Neural progenitor cell (in vitro differentiated cells): ENCODE measurements around the gene SLC26A4. TPM values are rescaled to one million over a fixed set of nuclear protein-coding genes. Genes with fewer than 3 reads are reported as not detected.
A peak's percentile ranks its signal among the peaks of the same experiment; 100 is the strongest.

ENCODE experiments used
- DNase-seq: peaks from one replicate; pipeline ENCODE4 v3.0.0-alpha.2; 2016; ENCODE audit warnings: low spot score
- H2AFZ ChIP-seq: fragments of 200-600 bp; sonication (generic); replicated peaks from 2 replicates; pipeline ENCODE4 v1.6.1; 2016; ENCODE audit warnings: antibody characterized with exemption
- H3F3A ChIP-seq: fragments of 200-600 bp; sonication (generic); 2 replicates; pipeline ENCODE4 v1.6.1; 2016; ENCODE audit warnings: antibody characterized with exemption, low read depth
- H3K27ac ChIP-seq: fragments of 200-600 bp; sonication (generic); 2 replicates; pipeline ENCODE4 v1.5.1; 2016; ENCODE audit warnings: mild to moderate bottlenecking
- H3K27me3 ChIP-seq: fragments of 200-600 bp; sonication (generic); 2 replicates; pipeline ENCODE4 v1.6.1; 2016; ENCODE audit warnings: mild to moderate bottlenecking, moderate library complexity
- H3K36me3 ChIP-seq: fragments of 200-600 bp; sonication (generic); 2 replicates; pipeline ENCODE4 v1.5.1; 2016
- H3K4me1 ChIP-seq: fragments of 200-600 bp; sonication (generic); 2 replicates; pipeline ENCODE4 v1.6.1; 2016; ENCODE audit warnings: mixed run types
- H3K4me2 ChIP-seq: fragments of 200-600 bp; sonication (generic); 2 replicates; pipeline ENCODE4 v1.6.1; 2016
- H3K4me3 ChIP-seq: fragments of 200-600 bp; sonication (generic); 2 replicates; pipeline ENCODE4 v1.5.1; 2016
- H3K79me2 ChIP-seq: fragments of 200-600 bp; sonication (generic); 2 replicates; pipeline ENCODE4 v1.6.1; 2016; ENCODE audit warnings: low read depth
- H3K9ac ChIP-seq: fragments of 200-600 bp; sonication (generic); 2 replicates; pipeline ENCODE4 v1.6.1; 2016
- H3K9me3 ChIP-seq: fragments of 200-600 bp; sonication (generic); 2 replicates; pipeline ENCODE4 v1.5.1; 2016; ENCODE audit warnings: low read depth
- H4K20me1 ChIP-seq: fragments of 200-600 bp; sonication (generic); 2 replicates; pipeline ENCODE4 v1.6.1; 2016; ENCODE audit warnings: low read depth
- H3K27ac Mint-ChIP-seq: 3 replicates; pipeline ENCODE4 v1.8.0; 2021; ENCODE audit warnings: mixed read lengths
- H3K27me3 Mint-ChIP-seq: 2 replicates; pipeline ENCODE4 v1.8.0; 2022; ENCODE audit warnings: low read depth, mild to moderate bottlenecking, inconsistent platforms, moderate library complexity, mixed read lengths; ENCODE audit not compliant: insufficient read depth
- H3K36me3 Mint-ChIP-seq: 3 replicates; pipeline ENCODE4 v1.8.0; 2021; ENCODE audit warnings: mixed read lengths
- H3K4me1 Mint-ChIP-seq: 3 replicates; pipeline ENCODE4 v1.8.0; 2021; ENCODE audit warnings: mixed read lengths
- H3K4me3 Mint-ChIP-seq: 3 replicates; pipeline ENCODE4 v1.8.0; 2021; ENCODE audit warnings: mild to moderate bottlenecking, moderate library complexity, mixed read lengths
- H3K9me3 Mint-ChIP-seq: 3 replicates; pipeline ENCODE4 v1.8.0; 2020; ENCODE audit warnings: mixed read lengths
- EZH2 ChIP-seq: fragments of 200-600 bp; sonication (generic); IDR thresholded peaks from 2 replicates; pipeline ENCODE4 v1.6.1; 2017; ENCODE audit warnings: antibody characterized with exemption, mild to moderate bottlenecking, moderate library complexity
- EZH2phosphoT487 ChIP-seq: fragments of 200-600 bp; sonication (generic); IDR thresholded peaks from 2 replicates; pipeline ENCODE4 v1.6.1; 2017; ENCODE audit warnings: antibody characterized with exemption
- total RNA-seq: library from RNA; depleted of rRNA; stranded (reverse); fragments of >200 nt; gene quantifications from 2 replicates; pipeline ENCODE4 v1.2.3, GENCODE V29; 2015; ENCODE audit warnings: low replicate concordance
- TF ChIP-seq, protein P1 (sequence below): fragments of 200-600 bp; sonication (generic); IDR thresholded peaks from 2 replicates; pipeline ENCODE4 v1.5.1; 2017; ENCODE audit warnings: antibody characterized with exemption, mild to moderate bottlenecking

Gene SLC26A4
- 0.02 TPM in 1 of 2 replicates, not detected in the other for total RNA-seq

DNA sequence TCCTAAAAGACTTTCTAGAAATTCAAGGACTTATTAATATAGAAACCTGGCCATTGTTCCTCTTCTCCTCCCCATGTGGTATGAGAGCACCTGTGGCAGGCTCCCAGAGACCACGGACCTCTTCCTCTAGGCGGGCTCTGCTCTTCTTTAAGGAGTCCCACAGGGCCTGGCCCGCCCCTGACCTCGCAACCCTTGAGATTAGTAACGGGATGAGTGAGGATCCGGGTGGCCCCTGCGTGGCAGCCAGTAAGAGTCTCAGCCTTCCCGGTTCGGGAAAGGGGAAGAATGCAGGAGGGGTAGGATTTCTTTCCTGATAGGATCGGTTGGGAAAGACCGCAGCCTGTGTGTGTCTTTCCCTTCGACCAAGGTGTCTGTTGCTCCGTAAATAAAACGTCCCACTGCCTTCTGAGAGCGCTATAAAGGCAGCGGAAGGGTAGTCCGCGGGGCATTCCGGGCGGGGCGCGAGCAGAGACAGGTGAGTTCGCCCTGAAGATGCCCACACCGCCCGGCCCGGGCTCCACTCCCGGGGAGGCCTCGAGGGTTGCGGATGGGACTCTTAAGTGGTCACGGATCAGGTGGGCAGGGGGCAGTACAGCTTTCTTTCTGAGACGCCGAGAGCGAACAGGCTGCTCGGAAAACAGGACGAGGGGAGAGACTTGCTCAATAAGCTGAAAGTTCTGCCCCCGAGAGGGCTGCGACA, at the start of gene SLC26A4:
TSS of gene SLC26A4 (plus strand) at position 448 of the 700 bp plus-strand sequence. CDS start 814 bp downstream, outside the sequence.
- peaks cover 44% of the 10 kb centered on the region for H3K27me3 Mint-ChIP-seq
- DNase-seq: peak; percentile 55
- H3K27ac Mint-ChIP-seq: no peak within 1 kb of the TSS

DNA sequence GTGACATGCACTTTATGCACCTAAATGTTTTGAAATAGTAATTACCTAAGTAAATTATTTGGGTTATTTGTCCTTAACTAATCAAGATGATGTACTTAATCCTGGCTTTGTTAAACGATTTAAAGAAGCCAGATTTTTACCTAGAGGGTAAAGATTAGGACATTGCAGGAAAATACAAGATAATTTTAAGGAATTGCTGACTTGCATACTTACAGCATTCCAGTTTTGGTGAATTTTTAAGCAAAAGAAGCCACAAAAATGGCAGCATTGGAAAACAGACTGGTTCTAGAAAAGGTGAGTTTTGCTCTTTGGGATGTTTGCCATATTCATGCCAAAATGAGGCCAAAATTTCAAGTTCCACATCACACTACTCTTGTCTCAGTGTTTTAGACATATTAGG, 47.2 kb upstream of the SLC26A4 start:
- no peak overlapping the region for H3K9ac ChIP-seq

More for the DNA sequence above, at the start of gene SLC26A4:
- Mint-ChIP-seq H3K9me3 (no peaks in the 10 kb centered on the region), H3K4me1 (peaks cover 12% of the 10 kb centered on the region), H3K4me3 (peak within 1 kb of the TSS; percentile 87), H3K36me3 (no peaks in the 10 kb centered on the region)
- Histone ChIP-seq H4K20me1 (peaks cover 29% of the 10 kb centered on the region), H3K4me2 (peak within 1 kb of the TSS; percentile 95), H3K9me3 (no peaks in the 10 kb centered on the region), H3K36me3 (no peaks in the 10 kb centered on the region), H3K27ac (no peak within 1 kb of the TSS), H3K4me1 (peaks cover 13% of the 10 kb centered on the region), H3K4me3 (peak within 1 kb of the TSS; percentile 52), H3F3A (no peaks in the 10 kb centered on the region), H2AFZ (peak within 1 kb of the TSS; percentile 11), H3K27me3 (peaks cover 98% of the 10 kb centered on the region), H3K9ac (no peak within 1 kb of the TSS), H3K79me2 (no peaks in the 10 kb centered on the region)
- peak; percentile 8 for TF ChIP-seq EZH2phosphoT487
- TF ChIP-seq, protein P1, sequence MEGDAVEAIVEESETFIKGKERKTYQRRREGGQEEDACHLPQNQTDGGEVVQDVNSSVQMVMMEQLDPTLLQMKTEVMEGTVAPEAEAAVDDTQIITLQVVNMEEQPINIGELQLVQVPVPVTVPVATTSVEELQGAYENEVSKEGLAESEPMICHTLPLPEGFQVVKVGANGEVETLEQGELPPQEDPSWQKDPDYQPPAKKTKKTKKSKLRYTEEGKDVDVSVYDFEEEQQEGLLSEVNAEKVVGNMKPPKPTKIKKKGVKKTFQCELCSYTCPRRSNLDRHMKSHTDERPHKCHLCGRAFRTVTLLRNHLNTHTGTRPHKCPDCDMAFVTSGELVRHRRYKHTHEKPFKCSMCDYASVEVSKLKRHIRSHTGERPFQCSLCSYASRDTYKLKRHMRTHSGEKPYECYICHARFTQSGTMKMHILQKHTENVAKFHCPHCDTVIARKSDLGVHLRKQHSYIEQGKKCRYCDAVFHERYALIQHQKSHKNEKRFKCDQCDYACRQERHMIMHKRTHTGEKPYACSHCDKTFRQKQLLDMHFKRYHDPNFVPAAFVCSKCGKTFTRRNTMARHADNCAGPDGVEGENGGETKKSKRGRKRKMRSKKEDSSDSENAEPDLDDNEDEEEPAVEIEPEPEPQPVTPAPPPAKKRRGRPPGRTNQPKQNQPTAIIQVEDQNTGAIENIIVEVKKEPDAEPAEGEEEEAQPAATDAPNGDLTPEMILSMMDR: no peak
- no peak for TF ChIP-seq EZH2

DNA sequence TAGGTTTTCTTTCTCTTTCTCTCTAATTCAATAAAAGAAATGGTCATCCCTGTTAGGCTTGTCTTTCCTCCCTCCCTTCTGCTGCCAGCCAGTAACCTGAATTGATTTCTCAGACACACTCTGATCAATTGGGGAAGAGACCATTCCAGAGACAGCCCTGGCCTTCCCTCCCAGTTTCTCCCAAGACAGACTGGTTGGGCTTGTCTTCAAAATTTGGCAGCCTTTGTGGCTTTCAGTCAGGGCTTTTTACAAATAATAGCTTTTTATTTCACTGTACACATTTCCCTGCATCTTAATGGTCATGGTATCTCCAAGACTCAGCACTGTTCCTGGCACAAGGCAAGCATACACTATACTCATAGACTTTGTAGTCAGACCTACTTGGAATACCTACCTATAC, 46.7 kb upstream of the SLC26A4 start:
- Histone ChIP-seq H3K27ac (no peak overlapping the region), H3F3A (no peaks in the 10 kb centered on the region), H3K79me2 (no peaks in the 10 kb centered on the region), H2AFZ (no peak overlapping the region), H3K27me3 (no peaks in the 10 kb centered on the region), H3K4me2 (no peak overlapping the region), H3K9me3 (no peaks in the 10 kb centered on the region), H4K20me1 (no peaks in the 10 kb centered on the region), H3K4me3 (no peak overlapping the region), H3K4me1 (no peaks in the 10 kb centered on the region), H3K36me3 (no peaks in the 10 kb centered on the region), H3K9ac (no peak overlapping the region)
- no peak for DNase-seq
- H3K9me3 Mint-ChIP-seq: no peaks in the 10 kb centered on the region
- TF ChIP-seq, protein P1: no peak
- no peak for TF ChIP-seq EZH2
- TF ChIP-seq EZH2phosphoT487: no peak
- H3K4me1 Mint-ChIP-seq: no peaks in the 10 kb centered on the region
- H3K27ac Mint-ChIP-seq: no peak overlapping the region
- peaks cover 11% of the 10 kb centered on the region for H3K36me3 Mint-ChIP-seq
- H3K4me3 Mint-ChIP-seq: no peak overlapping the region
- H3K27me3 Mint-ChIP-seq: no peaks in the 10 kb centered on the region

More for the DNA sequence above, 47.2 kb upstream of the SLC26A4 start:
- no peak overlapping the region for H3K4me3 Mint-ChIP-seq
- H3K4me1 Mint-ChIP-seq: no peaks in the 10 kb centered on the region
- Histone ChIP-seq H4K20me1 (no peaks in the 10 kb centered on the region), H3F3A (no peaks in the 10 kb centered on the region), H3K36me3 (peaks cover 3% of the 10 kb centered on the region), H2AFZ (no peak overlapping the region), H3K27ac (no peak overlapping the region), H3K79me2 (no peaks in the 10 kb centered on the region), H3K4me1 (no peaks in the 10 kb centered on the region), H3K4me3 (no peak overlapping the region), H3K27me3 (no peaks in the 10 kb centered on the region), H3K9me3 (no peaks in the 10 kb centered on the region), H3K4me2 (no peak overlapping the region)
- TF ChIP-seq, protein P1: no peak
- TF ChIP-seq EZH2 (no peak), EZH2phosphoT487 (no peak)
- no peaks in the 10 kb centered on the region for H3K27me3 Mint-ChIP-seq
- H3K27ac Mint-ChIP-seq: no peak overlapping the region
- peaks cover 11% of the 10 kb centered on the region for H3K36me3 Mint-ChIP-seq
- no peak for DNase-seq
- H3K9me3 Mint-ChIP-seq: no peaks in the 10 kb centered on the region
